Vagina (tissue), 2 donors: Measurements from ENCODE around the gene CBLB.

Experiments
- POLR2AphosphoS5 ChIP-seq, 2 donors: sonication (generic); formaldehyde crosslinking; IDR thresholded peaks; one replicate each; pipeline ENCODE4 v1.9.0; 2017; ENCODE audit warnings: antibody characterized with exemption in 2 of 2, mild to moderate bottlenecking in 2 of 2, low read depth in 1 of 2; ENCODE audit not compliant: insufficient read depth in 1 of 2
- TF ChIP-seq, protein P1 (sequence below), 3 experiments: fragments of 450-650 bp in 2 of 3; fragments of 200-600 bp in 1 of 3; sonication (generic) in 1 of 3; IDR thresholded peaks; one replicate each; pipeline ENCODE4 v1.5.1; 2017 to 2019; ENCODE audit warnings: antibody characterized with exemption in 3 of 3, mild to moderate bottlenecking in 2 of 3, moderate library complexity in 2 of 3

DNA sequence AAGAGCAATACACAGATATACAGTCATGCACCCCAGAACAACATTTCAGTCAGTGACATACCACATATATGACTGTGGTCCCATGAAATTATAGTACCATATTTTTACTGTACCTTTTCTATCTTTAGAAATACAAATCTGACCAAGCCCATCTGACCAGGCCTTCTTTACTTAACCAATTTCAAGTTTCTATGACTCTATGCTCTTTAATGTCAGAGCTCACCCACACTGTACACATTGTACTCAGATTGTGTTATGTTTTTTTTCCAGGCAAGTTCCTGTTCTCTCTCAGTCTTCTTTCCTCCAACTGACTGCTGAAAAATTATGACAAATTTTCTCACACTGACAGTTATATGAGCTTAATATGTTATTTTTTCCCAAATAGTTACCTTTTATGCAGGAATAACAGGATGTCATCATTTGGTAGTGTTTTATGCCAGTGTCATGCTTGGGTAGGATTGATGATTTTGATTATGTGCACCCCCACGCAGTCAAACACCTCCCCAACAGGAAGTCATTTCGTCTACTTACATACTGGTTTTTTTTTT lies 8.0 kb upstream of the CBLB start:
- TF ChIP-seq, protein P1, sequence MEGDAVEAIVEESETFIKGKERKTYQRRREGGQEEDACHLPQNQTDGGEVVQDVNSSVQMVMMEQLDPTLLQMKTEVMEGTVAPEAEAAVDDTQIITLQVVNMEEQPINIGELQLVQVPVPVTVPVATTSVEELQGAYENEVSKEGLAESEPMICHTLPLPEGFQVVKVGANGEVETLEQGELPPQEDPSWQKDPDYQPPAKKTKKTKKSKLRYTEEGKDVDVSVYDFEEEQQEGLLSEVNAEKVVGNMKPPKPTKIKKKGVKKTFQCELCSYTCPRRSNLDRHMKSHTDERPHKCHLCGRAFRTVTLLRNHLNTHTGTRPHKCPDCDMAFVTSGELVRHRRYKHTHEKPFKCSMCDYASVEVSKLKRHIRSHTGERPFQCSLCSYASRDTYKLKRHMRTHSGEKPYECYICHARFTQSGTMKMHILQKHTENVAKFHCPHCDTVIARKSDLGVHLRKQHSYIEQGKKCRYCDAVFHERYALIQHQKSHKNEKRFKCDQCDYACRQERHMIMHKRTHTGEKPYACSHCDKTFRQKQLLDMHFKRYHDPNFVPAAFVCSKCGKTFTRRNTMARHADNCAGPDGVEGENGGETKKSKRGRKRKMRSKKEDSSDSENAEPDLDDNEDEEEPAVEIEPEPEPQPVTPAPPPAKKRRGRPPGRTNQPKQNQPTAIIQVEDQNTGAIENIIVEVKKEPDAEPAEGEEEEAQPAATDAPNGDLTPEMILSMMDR (IDR thresholded peaks at IDR 0.05) = no peak
- TF ChIP-seq POLR2AphosphoS5 (IDR thresholded peaks at IDR 0.05; ENCODE audit: insufficient read depth in 1 of 2, low read depth in 1 of 2) = no peak
